HL-60 (cell line): Measurements from ENCODE around the gene CNTNAP2.

ENCODE experiments used
- CTCF ChIP-seq: IDR thresholded peaks from one replicate; pipeline ENCODE4 v1.5.1; 2011; ENCODE audit warnings: low read length, control low read depth, inconsistent platforms; ENCODE audit not compliant: insufficient read depth
- GABPA ChIP-seq: IDR thresholded peaks from 2 replicates; pipeline ENCODE4 v1.6.1; 2012; ENCODE audit warnings: low read depth
- POLR2AphosphoS5 ChIP-seq: IDR thresholded peaks from 2 replicates; pipeline ENCODE4 v1.6.1; 2012; ENCODE audit warnings: low read depth
- REST ChIP-seq: IDR thresholded peaks from 2 replicates; pipeline ENCODE4 v1.6.1; 2012; ENCODE audit warnings: low read depth; ENCODE audit not compliant: insufficient replicate concordance
- SPI1 ChIP-seq: IDR thresholded peaks from 2 replicates; pipeline ENCODE4 v1.6.1; 2012; ENCODE audit warnings: low read depth, mild to moderate bottlenecking, borderline replicate concordance

- TF ChIP-seq CTCF (no peak), POLR2AphosphoS5 (no peak), REST (no peak), GABPA (no peak), SPI1 (no peak)
Observed at GRCh38 chr7:146764458-146764857, 647.9 kb downstream of the CNTNAP2 start.
